HG02610 (cell line): ENCODE data around the gene CERS6.
"Not testable (repeated sequence)": the region's sequence is repeated elsewhere in the genome, so short reads cannot be mapped to it uniquely, and the experiment has no call there.

ENCODE experiments used
- ATAC-seq: cut with Tn5 transposase; IDR thresholded peaks from one replicate; pipeline ENCODE4 v1.9.1; 2021; ENCODE audit warnings: mild to moderate bottlenecking, moderate library complexity; ENCODE audit not compliant: unreplicated experiment

The CERS6 gene

DNA sequence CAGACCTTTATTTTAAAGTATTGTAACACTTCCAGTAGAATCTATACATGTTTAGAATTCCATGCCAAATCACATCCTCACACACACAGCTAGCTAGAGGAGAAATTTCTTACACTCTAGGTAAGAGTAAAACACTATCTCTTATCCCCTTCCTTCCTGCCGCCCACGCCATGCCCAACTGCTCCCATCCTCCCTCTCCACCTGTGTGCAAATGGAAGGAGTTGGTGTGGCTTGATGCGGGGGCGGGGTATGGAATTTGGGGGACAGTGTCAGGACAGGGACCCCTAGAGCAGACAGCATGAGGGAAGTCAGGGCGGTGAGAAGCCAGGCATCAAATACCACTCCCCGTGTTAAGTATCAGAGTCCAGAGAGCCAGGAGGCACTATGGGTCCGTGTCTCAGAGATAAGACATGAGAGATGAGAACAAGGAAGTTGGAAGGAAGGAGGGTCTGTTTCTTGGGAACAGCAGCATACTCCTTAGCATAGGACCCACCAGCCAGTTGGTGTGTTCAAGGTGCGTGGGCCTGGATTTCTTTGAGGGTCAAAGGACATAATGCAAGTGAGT is 297.8 kb downstream of the CERS6 start:
- no peak for ATAC-seq

- no peak for ATAC-seq
Measured at GRCh38 chr2:168757223-168757622, 301.2 kb downstream of the CERS6 start.

- ATAC-seq, result peak; percentile 77
Measured at GRCh38 chr2:168758970-168759820, 303.1 kb downstream of the CERS6 start.

DNA sequence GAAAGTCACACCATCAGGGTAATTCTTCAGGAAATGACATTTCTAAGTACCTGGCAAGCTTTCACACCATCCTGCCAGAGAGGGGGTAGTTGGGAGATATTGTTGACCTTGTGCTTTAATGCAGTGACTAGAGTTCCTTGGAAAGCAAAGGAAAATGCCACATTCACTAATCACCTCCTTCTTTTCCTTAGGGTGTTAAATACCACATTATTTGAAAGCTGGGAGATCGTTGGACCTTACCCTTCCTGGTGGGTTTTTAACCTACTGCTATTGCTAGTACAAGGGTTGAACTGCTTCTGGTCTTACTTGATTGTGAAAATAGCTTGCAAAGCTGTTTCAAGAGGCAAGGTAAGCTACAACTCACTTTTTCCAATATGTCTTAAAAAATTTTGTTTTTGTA is 309.3 kb downstream of the CERS6 start:
- no peak for ATAC-seq

DNA sequence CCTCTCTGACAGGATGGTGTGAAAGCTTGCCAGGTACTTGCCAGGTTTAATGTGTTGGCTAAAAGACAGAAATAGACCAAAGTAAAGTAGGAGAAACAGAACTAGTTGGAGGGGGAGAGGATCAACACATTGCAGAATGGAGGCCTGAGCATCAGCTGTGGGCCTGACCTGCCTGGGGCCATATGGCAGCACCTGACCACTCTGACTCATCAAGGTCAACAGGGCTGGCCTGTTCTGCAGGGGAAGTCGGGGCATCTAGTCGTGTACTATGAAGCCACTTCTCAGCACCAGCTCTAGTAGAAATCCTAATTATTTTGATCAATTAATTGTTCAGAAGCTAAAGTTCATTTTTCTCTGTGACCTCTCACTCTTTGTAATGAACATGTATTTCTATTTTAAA is 310.5 kb downstream of the CERS6 start:
- ATAC-seq, result no peak

DNA sequence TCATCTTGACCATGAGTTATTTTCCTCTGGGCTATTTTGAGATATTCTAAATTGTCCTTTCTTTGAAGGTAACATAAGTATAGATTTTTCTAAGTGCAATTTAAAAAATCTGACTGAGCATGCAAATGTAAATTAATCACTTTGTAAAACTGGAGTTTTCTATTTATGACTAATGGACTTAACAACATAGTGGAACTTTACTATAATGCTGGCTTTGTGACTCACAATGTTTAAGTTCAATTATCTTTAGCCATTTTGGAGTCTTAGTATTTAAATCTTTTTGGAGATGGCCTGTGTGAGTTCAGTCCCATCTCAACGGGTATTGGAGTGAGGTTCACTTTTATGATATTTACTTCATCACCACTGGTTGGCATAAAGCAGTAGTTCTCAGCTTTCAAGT is 311.2 kb downstream of the CERS6 start:
- ATAC-seq, result no peak

DNA sequence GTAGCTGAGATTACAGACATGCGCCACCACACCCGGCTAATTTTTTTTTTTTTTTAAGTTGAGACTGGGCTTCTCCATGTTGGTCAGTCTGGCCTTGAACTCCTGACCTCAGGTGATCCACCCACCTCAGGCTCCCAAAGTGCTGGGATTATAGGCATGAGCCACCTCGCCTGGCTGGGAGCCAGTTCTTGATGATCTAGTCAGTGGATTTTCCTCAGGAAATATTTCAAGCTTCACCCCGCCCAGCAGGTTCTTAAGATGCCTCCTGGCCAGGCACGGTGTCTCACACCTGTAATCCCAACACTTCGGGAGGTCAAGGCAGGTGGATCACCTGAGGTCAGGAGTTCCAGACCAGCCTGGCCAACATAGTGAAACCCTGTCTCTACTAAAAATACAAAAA is 312.3 kb downstream of the CERS6 start:
- not testable (repeated sequence) for ATAC-seq

GRCh38 chr2:168770796-168771195 is 314.7 kb downstream of the CERS6 start:
- ATAC-seq, result no peak

GRCh38 chr2:168772704-168773103 is 316.6 kb downstream of the CERS6 start:
- no peak for ATAC-seq

DNA sequence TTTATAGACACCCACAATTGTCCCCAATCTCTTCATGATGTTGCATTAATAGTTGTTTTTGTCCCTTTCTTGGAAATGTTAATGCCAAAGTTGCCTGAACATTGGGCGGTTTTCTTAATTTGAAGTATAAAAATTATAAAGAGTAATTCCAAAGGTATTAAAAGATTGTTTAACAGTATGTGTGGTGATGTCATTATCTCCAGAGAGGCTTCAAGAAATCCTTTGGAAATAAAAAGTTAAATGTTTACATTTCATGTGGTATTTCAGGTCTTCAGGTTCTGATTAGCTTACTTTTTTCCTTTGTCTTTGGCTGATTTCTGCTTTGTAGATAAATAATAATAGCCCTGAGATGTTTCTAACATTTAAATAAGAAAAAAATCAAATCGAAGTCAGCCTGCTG is 317.1 kb downstream of the CERS6 start:
- no peak for ATAC-seq

- peak; percentile 41 for ATAC-seq
Measured at GRCh38 chr2:168773719-168774521, 317.8 kb downstream of the CERS6 start.

DNA sequence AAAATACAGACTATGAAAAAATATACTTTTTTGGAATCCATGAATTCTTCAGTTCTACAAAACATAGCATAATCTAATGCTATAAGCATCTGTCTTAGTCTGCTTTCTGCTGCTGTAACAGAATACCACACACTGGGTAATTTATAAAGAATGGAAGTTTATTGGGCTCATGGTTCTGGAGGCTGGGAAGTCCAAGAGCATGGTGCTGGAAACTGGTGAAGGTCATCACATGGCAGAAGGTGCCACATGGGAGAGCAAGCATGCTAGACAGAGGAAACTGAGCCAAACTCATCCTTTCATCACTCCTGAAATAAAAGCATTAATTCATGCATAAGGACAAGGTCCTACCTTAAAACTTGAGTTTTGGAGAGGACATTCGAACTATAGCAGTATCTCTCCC is 319.8 kb downstream of the CERS6 start:
- ATAC-seq, result no peak

DNA sequence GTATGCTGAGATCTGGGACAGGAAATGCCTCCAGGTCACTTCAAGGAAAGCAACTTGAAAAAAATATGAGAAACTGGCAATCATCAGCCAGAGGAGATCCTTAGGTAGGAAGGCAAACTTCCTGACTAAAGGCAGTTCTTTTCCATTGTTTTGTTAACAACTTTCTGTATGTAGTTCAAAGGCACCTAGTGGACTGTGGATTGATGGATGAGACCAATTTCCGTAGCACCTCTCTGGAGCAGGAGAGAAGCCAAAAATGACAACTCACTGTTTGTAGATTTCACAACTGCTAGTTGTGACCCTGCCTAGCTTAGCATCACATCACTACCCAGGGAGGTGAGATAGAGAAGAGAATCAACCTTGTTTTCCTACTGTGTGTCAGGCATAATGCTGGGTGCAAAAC is 324.6 kb downstream of the CERS6 start:
- no peak for ATAC-seq

- no peak for ATAC-seq
Measured at GRCh38 chr2:168781191-168781817, 325.2 kb downstream of the CERS6 start.

DNA sequence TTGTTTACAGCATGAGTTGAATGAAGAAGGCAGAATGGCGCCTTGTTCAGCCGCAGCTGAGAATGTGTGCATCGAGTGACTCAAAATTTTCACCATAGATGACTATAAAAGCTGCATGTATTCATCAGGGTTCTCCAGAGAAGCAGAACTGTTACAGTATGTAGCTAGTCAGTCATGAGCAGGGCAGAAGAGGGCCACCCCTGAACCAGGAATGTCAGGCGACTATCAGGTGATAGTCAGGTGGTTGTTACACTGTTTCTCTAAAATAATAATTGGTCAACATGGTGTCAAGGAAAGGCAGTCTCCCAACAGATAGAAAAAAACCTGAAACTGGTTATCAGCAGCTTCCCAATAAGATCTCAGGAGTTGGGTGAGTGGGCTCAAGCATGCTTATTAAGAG is 326.2 kb downstream of the CERS6 start:
- no peak for ATAC-seq

- ATAC-seq, result no peak
Measured at GRCh38 chr2:168784993-168785392, 328.9 kb downstream of the CERS6 start.

- no peak for ATAC-seq
Measured at GRCh38 chr2:168787098-168787781, 331.2 kb downstream of the CERS6 start.

GRCh38 chr2:168787782-168788376 is 331.8 kb downstream of the CERS6 start:
- ATAC-seq, result no peak

GRCh38 chr2:168789776-168790175 is 333.7 kb downstream of the CERS6 start:
- ATAC-seq, result no peak

DNA sequence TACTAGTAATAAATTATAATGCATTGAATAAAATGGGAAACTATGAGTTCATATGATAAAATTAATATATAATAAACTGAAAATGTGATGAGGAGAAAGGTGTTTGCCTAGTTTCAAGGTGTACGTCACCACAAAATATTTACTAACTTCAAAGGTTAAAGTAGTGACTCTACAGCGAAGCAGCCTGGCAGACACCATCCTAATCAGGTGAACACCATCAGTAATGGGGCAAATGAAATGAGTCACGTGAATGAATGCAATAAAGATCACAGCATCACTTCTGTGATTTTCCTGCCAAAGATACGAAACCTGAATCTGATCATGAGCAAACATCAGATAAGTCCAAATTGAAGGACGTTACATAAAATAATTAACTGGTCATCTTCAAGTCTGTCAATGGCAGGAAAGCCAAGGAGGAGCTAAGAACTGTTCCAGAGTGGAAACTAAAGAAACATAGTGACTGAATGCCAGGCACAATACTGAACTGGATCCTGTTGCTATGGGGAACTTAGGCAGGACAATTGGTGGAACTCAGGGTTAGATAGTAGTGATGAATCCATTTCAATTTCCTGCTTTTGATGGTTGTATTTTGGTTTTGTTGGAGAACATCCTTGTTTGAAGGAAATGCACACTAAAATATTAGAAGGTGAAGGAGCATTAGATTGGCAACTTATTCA is 334.3 kb downstream of the CERS6 start:
- ATAC-seq, result no peak
